NCI-H526 (cell line): ENCODE measurements around the gene CACNA1A.
A peak's percentile ranks its signal among the peaks of the same experiment; 100 is the strongest.
"Not testable (repeated sequence)": the region's sequence is repeated elsewhere in the genome, so short reads cannot be mapped to it uniquely, and the experiment has no call there.

Source experiments
- DNase-seq, 2 experiments: peaks; one replicate each; lab custom pipeline; 2025; lab: John Stamatoyannopoulos, UW

The CACNA1A gene

GRCh38 chr19:13206587-13206986 is 299.7 kb downstream of the CACNA1A start:
- no peak for DNase-seq

GRCh38 chr19:13202112-13202511 is 304.2 kb downstream of the CACNA1A start:
- DNase-seq, result not testable (repeated sequence)

- no peak for DNase-seq
These were observed 307.6 kb downstream of the CACNA1A start for GRCh38 chr19:13198634-13199033.

GRCh38 chr19:13195678-13196077 is 310.6 kb downstream of the CACNA1A start:
- DNase-seq, result peak; percentile 29 to 66

- DNase-seq, result no peak
These were observed 315.3 kb downstream of the CACNA1A start for GRCh38 chr19:13190781-13191540.

GRCh38 chr19:13189600-13189999 is 316.7 kb downstream of the CACNA1A start:
- no peak for DNase-seq

- no peak for DNase-seq
These were observed 318.9 kb downstream of the CACNA1A start for GRCh38 chr19:13187419-13187818.

- not testable (repeated sequence) for DNase-seq
These were observed 319.6 kb downstream of the CACNA1A start for GRCh38 chr19:13186688-13187087.

GRCh38 chr19:13185763-13186657 is 320.3 kb downstream of the CACNA1A start:
- not testable (repeated sequence) for DNase-seq

GRCh38 chr19:13184926-13185325 is 321.4 kb downstream of the CACNA1A start:
- DNase-seq, result not testable (repeated sequence)

GRCh38 chr19:13181747-13182388 is 324.4 kb downstream of the CACNA1A start:
- DNase-seq, result no peak

- DNase-seq, result not testable (repeated sequence)
These were observed 328.0 kb downstream of the CACNA1A start for GRCh38 chr19:13178291-13178690.

- DNase-seq, result not testable (repeated sequence)
These were observed 328.7 kb downstream of the CACNA1A start for GRCh38 chr19:13177584-13177983.

GRCh38 chr19:13176345-13176744 is 329.9 kb downstream of the CACNA1A start:
- DNase-seq, result no peak

- no peak for DNase-seq
These were observed 333.0 kb downstream of the CACNA1A start for GRCh38 chr19:13173139-13173737.

- DNase-seq, result no peak
These were observed 333.7 kb downstream of the CACNA1A start for GRCh38 chr19:13172346-13173138.

GRCh38 chr19:13171146-13171545 is 335.1 kb downstream of the CACNA1A start:
- DNase-seq, result no peak

GRCh38 chr19:13169769-13170168 is 336.5 kb downstream of the CACNA1A start:
- no peak for DNase-seq

- not testable (repeated sequence) for DNase-seq
These were observed 340.1 kb downstream of the CACNA1A start for GRCh38 chr19:13166151-13166550.

- DNase-seq, result no peak
These were observed 340.9 kb downstream of the CACNA1A start for GRCh38 chr19:13165162-13165997.
